Measurements from ENCODE around the gene ALOXE3. TPM values are rescaled to one million over a fixed set of nuclear protein-coding genes. Genes with fewer than 3 reads are reported as not detected.

Gene ALOXE3
- total and polyA plus RNA-seq, 2 donors from 2014 or later, result not detected

DNA sequence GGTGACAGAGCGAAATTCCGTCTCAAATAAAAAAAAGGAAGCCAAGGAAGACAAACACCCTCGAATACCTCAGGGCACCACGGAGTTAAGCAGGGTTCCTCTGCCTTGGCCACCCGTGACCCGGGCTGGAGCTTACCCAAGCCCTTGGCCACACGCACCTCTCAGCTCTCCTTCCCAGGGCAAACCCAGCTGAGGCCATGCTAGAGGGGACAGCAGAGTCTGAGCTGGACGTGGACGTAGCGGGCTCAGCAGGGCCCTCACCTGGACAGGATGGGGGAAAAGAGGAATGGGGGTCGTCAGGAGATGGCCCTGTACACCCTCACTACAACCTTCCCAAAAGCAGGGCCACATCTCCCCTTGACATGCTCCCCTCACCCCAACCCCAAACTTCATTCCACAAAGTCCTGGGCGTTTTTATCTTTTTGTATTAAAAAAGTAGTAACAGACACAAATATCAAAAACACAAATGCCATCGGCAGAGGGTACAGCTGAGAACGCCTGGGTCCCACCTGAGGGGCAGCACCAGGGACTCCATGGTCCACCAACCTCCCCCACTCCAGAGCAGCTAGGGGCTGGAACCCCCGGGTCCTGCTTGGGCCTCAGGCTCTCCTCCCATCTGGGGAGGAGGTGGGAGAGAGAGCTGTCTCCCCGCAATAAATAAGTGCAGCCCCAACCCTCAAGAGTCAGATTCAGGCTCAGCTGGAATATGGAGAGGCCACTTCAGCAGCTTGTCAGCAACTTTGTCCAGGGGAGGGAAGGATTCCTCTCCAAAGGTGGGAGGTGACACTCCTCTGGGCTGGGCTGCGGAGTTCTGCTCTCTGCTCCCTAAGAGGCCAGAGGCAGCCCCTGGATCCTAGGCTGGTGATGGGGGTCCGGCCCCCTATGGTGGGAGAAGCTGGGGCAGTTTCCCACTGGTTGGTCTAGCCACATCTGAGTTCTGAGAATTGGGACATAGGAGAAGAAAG is 22.0 kb upstream of the ALOXE3 start:
- H3K27me3 ChIP-seq (ENCODE audit: control insufficient read depth, insufficient read depth, low read length), result no peaks in the 10 kb centered on the region
- no peak overlapping the region for H3K9ac ChIP-seq (ENCODE audit: low read length in 3 of 3)
- TF ChIP-seq, protein P1, sequence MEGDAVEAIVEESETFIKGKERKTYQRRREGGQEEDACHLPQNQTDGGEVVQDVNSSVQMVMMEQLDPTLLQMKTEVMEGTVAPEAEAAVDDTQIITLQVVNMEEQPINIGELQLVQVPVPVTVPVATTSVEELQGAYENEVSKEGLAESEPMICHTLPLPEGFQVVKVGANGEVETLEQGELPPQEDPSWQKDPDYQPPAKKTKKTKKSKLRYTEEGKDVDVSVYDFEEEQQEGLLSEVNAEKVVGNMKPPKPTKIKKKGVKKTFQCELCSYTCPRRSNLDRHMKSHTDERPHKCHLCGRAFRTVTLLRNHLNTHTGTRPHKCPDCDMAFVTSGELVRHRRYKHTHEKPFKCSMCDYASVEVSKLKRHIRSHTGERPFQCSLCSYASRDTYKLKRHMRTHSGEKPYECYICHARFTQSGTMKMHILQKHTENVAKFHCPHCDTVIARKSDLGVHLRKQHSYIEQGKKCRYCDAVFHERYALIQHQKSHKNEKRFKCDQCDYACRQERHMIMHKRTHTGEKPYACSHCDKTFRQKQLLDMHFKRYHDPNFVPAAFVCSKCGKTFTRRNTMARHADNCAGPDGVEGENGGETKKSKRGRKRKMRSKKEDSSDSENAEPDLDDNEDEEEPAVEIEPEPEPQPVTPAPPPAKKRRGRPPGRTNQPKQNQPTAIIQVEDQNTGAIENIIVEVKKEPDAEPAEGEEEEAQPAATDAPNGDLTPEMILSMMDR (IDR thresholded peaks at IDR 0.05; ENCODE audit: borderline replicate concordance, extremely low read depth, insufficient read depth), result no peak
- H3K4me3 ChIP-seq (ENCODE audit: low read length in 3 of 3), result no peak overlapping the region
- H3K9me3 ChIP-seq (ENCODE audit: control insufficient read depth in 2 of 3, insufficient read depth in 1 of 3, low read length in 3 of 3), result no peaks in the 10 kb centered on the region
- intact Hi-C loops (cut with DNase I), result no loop called here
- FAIRE-seq, result no peak
- H3K27ac ChIP-seq (ENCODE audit: low read depth in 2 of 2, low read length in 2 of 2), result no peak overlapping the region
- peak in 1 of 5 donors; percentile 52 for DNase-seq
- peaks cover 0 to 49% (median 41%) of the 10 kb centered on the region in 3 donors for H3K36me3 ChIP-seq (ENCODE audit: control insufficient read depth in 2 of 3, insufficient read depth in 3 of 3, low read length in 3 of 3)
- H3K4me1 ChIP-seq (ENCODE audit: control insufficient read depth in 2 of 3, insufficient read depth in 2 of 3, low read depth in 1 of 3, low read length in 3 of 3), result peaks cover 0 to 11% (median 5%) of the 10 kb centered on the region in 3 donors

DNA sequence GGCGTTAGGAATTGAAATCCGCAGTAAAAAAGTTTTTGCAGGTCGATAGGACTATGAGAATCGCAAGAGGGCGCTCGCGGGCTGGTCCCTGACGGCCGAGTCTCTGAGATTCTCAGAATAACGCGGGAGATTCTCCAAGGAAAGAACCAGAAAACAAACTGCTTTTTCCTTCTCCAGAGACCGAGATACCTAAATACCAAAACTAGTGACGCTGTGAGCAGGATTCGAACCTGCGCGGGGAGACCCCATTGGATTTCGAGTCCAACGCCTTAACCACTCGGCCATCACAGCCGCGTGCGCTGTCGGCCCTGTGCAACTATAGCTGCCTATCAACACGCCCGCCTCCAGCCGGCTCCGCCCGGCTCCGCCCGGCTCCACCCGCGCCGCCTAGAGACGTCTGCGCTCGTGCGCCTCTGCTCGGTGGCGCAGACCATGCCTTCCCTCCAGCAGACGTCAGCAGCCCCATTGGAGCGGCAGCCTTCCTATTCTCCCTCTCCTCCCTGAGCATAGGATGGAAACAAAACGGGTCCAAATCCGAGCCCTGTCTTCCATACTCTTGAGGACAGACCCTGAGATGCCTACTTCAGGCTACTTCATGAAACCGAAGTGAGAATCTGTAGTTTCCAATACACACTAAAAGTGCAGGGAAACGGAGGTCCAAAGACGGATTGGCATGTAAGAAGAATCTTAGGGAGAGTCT is 20.5 kb upstream of the ALOXE3 start:
- H3K4me3 ChIP-seq (ENCODE audit: low read length in 3 of 3), result peak overlapping the region; percentile 24 to 88 (median 50)

DNA sequence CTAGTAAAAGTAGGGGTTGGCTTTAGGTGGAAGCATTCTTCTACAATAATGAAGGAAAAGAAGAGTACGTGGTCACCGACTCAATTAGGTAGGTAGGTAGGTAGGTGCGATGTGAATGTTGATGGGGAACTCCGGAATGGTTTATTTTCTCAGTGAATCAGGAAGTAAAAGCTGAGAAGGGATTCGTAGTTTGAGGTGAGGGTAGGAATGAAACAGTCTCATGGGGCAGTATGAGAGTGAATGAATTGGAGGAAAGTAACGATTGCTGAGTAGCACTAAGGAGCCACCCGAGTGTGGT is 20.0 kb upstream of the ALOXE3 start:
- peaks cover 0 to 30% (median 27%) of the 10 kb centered on the region in 3 donors for H3K36me3 ChIP-seq (ENCODE audit: control insufficient read depth in 2 of 3, insufficient read depth in 3 of 3, low read length in 3 of 3)
- intact Hi-C loops (cut with DNase I), result no loop called here
- FAIRE-seq (no peak), DNase-seq (no peak)
- peaks cover 0 to 11% (median 5%) of the 10 kb centered on the region in 3 donors for H3K4me1 ChIP-seq (ENCODE audit: control insufficient read depth in 2 of 3, insufficient read depth in 2 of 3, low read depth in 1 of 3, low read length in 3 of 3)
- H3K9ac ChIP-seq (ENCODE audit: low read length in 3 of 3), result peak overlapping the region; percentile 38 to 73 (median 45)
- H3K27me3 ChIP-seq (ENCODE audit: control insufficient read depth, insufficient read depth, low read length), result no peaks in the 10 kb centered on the region
- peak overlapping the region; percentile 63 to 91 for H3K27ac ChIP-seq (ENCODE audit: low read depth in 2 of 2, low read length in 2 of 2)
- TF ChIP-seq, protein P1 (IDR thresholded peaks at IDR 0.05; ENCODE audit: borderline replicate concordance, extremely low read depth, insufficient read depth), result no peak
- H3K9me3 ChIP-seq (ENCODE audit: control insufficient read depth in 2 of 3, insufficient read depth in 1 of 3, low read length in 3 of 3), result no peaks in the 10 kb centered on the region
- H3K4me3 ChIP-seq (ENCODE audit: low read length in 3 of 3), result peak overlapping the region; percentile 8 to 74 (median 44)

More for the DNA sequence above, 20.5 kb upstream of the ALOXE3 start:
- no peaks in the 10 kb centered on the region for H3K27me3 ChIP-seq (ENCODE audit: control insufficient read depth, insufficient read depth, low read length)
- H3K4me1 ChIP-seq (ENCODE audit: control insufficient read depth in 2 of 3, insufficient read depth in 2 of 3, low read depth in 1 of 3, low read length in 3 of 3), result peaks cover 0 to 11% (median 5%) of the 10 kb centered on the region in 3 donors
- H3K9me3 ChIP-seq (ENCODE audit: control insufficient read depth in 2 of 3, insufficient read depth in 1 of 3, low read length in 3 of 3), result no peaks in the 10 kb centered on the region
- TF ChIP-seq, protein P1 (IDR thresholded peaks at IDR 0.05; ENCODE audit: borderline replicate concordance, extremely low read depth, insufficient read depth), result peak; percentile 80
- intact Hi-C loops (cut with DNase I), result no loop called here
- peak; percentile 98 to 99 (median 99) for DNase-seq
- H3K9ac ChIP-seq (ENCODE audit: low read length in 3 of 3), result peak overlapping the region; percentile 10 to 77 (median 45)
- peak; percentile 97 for FAIRE-seq
- H3K36me3 ChIP-seq (ENCODE audit: control insufficient read depth in 2 of 3, insufficient read depth in 3 of 3, low read length in 3 of 3), result peaks cover 0 to 35% (median 29%) of the 10 kb centered on the region in 3 donors
- peak overlapping the region; percentile 63 to 91 for H3K27ac ChIP-seq (ENCODE audit: low read depth in 2 of 2, low read length in 2 of 2)
